CD14-positive monocyte (primary cell): Measurements from ENCODE around the gene SCPEP1. TPM values are rescaled to one million over a fixed set of nuclear protein-coding genes. Genes with fewer than 3 reads are reported as not detected.

Experiments used
- DNase-seq, 3 donors: peaks; one replicate each; pipeline ENCODE4 v3.0.0-alpha.2; 2011 to 2022
- H2AFZ ChIP-seq: 2 replicates; pipeline ENCODE4 v1.6.0; 2012; ENCODE audit warnings: mild to moderate bottlenecking, low read depth, low read length, inconsistent platforms; ENCODE audit not compliant: insufficient read depth, poor library complexity, severe bottlenecking
- H3K27ac ChIP-seq, 2 donors: 1 replicate in 1 of 2; 2 replicates in 1 of 2; pipeline ENCODE4 v1.5.1; 2012 to 2013; ENCODE audit warnings: low read length in 2 of 2, control low read depth in 1 of 2, inconsistent platforms in 1 of 2, low read depth in 1 of 2, mild to moderate bottlenecking in 1 of 2
- H3K27me3 ChIP-seq, 2 donors: one replicate each; pipeline versions ENCODE4 v1.6.0 to v1.6.1; 2011 to 2013; ENCODE audit warnings: low read length in 2 of 2; ENCODE audit not compliant: control insufficient read depth in 2 of 2, insufficient read depth in 2 of 2
- H3K36me3 ChIP-seq, 2 donors: replicated peaks in 1 of 2; 1 replicate in 1 of 2; 2 replicates in 1 of 2; pipeline versions ENCODE4 v1.5.1 to v1.6.1; 2012 to 2013; ENCODE audit warnings: low read length in 2 of 2, control low read depth in 1 of 2, inconsistent platforms in 1 of 2, mild to moderate bottlenecking in 1 of 2; ENCODE audit not compliant: insufficient read depth in 2 of 2, control insufficient read depth in 1 of 2
- H3K4me1 ChIP-seq, 2 donors: 1 replicate in 1 of 2; 2 replicates in 1 of 2; pipeline versions ENCODE4 v1.5.1 to v1.6.1; 2012 to 2013; ENCODE audit warnings: low read length in 2 of 2, control low read depth in 1 of 2, inconsistent platforms in 1 of 2, mild to moderate bottlenecking in 1 of 2, moderate library complexity in 1 of 2; ENCODE audit not compliant: insufficient read depth in 2 of 2, control insufficient read depth in 1 of 2
- H3K4me2 ChIP-seq: replicated peaks from 2 replicates; pipeline ENCODE3; 2012; ENCODE audit warnings: low read length, moderate library complexity, mild to moderate bottlenecking; ENCODE audit not compliant: poor library complexity, severe bottlenecking; ENCODE audit errors: extremely low read depth
- H3K4me3 ChIP-seq, 3 experiments: fragments of 200-600 bp in 1 of 3; sonication (generic) in 1 of 3; replicated peaks in 1 of 3; 1 replicate in 2 of 3; 2 replicates in 1 of 3; pipeline ENCODE4 v1.5.1; 2011 to 2013; ENCODE audit warnings: low read length in 3 of 3, mild to moderate bottlenecking in 3 of 3, control low read depth in 2 of 3, low read depth in 2 of 3, inconsistent platforms in 1 of 3, moderate library complexity in 1 of 3
- H3K79me2 ChIP-seq: 2 replicates; pipeline ENCODE4 v1.6.0; 2012; ENCODE audit warnings: mild to moderate bottlenecking, control low read depth, inconsistent platforms, low read length, moderate library complexity; ENCODE audit not compliant: insufficient read depth
- H3K9ac ChIP-seq: 2 replicates; pipeline ENCODE4 v1.6.0; 2017; ENCODE audit warnings: low read length, mild to moderate bottlenecking; ENCODE audit not compliant: insufficient read depth, poor library complexity, severe bottlenecking
- H3K9me3 ChIP-seq, 2 donors: replicated peaks in 1 of 2; 1 replicate in 1 of 2; 2 replicates in 1 of 2; pipeline versions ENCODE4 v1.5.1 to v1.6.1; 2012 to 2013; ENCODE audit warnings: low read length in 2 of 2, control low read depth in 1 of 2; ENCODE audit not compliant: control insufficient read depth in 1 of 2, insufficient read depth in 1 of 2
- H4K20me1 ChIP-seq: 2 replicates; pipeline ENCODE4 v1.6.0; 2012; ENCODE audit warnings: mild to moderate bottlenecking, low read length, control low read depth, moderate library complexity; ENCODE audit not compliant: insufficient read depth
- H3K27ac Mint-ChIP-seq, 7 donors: one replicate each; pipeline ENCODE4 v1.8.0; 2020; ENCODE audit warnings: mild to moderate bottlenecking in 7 of 7, mixed read lengths in 7 of 7, moderate library complexity in 6 of 7, inconsistent platforms in 2 of 7
- H3K27me3 Mint-ChIP-seq, 3 donors: one replicate each; pipeline ENCODE4 v1.8.0; 2021 to 2022; ENCODE audit warnings: low read depth in 3 of 3, mild to moderate bottlenecking in 3 of 3, mixed read lengths in 3 of 3, moderate library complexity in 3 of 3, inconsistent platforms in 1 of 3
- H3K36me3 Mint-ChIP-seq, 2 donors: one replicate each; pipeline ENCODE4 v1.8.0; 2020; ENCODE audit warnings: mixed read lengths in 2 of 2, inconsistent platforms in 1 of 2, mild to moderate bottlenecking in 1 of 2
- H3K4me1 Mint-ChIP-seq: one replicate; pipeline ENCODE4 v1.8.0; 2020; ENCODE audit warnings: mild to moderate bottlenecking, mixed read lengths
- H3K4me3 Mint-ChIP-seq, 2 donors: one replicate each; pipeline ENCODE4 v1.8.0; 2020; ENCODE audit warnings: mild to moderate bottlenecking in 2 of 2, mixed read lengths in 2 of 2, moderate library complexity in 1 of 2
- H3K9me3 Mint-ChIP-seq, 7 donors: one replicate each; pipeline ENCODE4 v1.8.0; 2020 to 2022; ENCODE audit warnings: mixed read lengths in 7 of 7, mild to moderate bottlenecking in 6 of 7, moderate library complexity in 6 of 7, inconsistent platforms in 2 of 7
- WGBS: methylation state at CpG from one replicate; pipeline ENCODE4 v1.1.5; 2013; ENCODE audit warnings: missing lambda C conversion rate; ENCODE audit not compliant: insufficient coverage; 5-methylcytosine and 5-hydroxymethylcytosine counted together
- intact Hi-C, 2 donors: fragments of 100-400 bp; cut with micrococcal nuclease; formaldehyde crosslinking; loops; one replicate each; pipeline versions ENCODE4 v1.15.0 to v1.15.1; 2023
- polyA plus RNA-seq, 3 donors: library from polyadenylated mRNA; depleted of rRNA in 1 of 3; unstranded in 2 of 3; stranded (reverse) in 1 of 3; fragments of 300-500 nt in 2 of 3; fragments of >200 nt in 1 of 3; fragmentation: Illumina TruSeq in 2 of 3; gene quantifications; 1 replicate in 2 of 3; 2 replicates in 1 of 3; pipeline ENCODE4 v1.2.3, GENCODE V29; 2012 to 2021
- TF ChIP-seq, protein P1 (sequence below): fragments of 200-600 bp; IDR thresholded peaks from one replicate; pipeline ENCODE4 v1.8.0; 2022; ENCODE audit warnings: antibody characterized with exemption, mild to moderate bottlenecking

SCPEP1 gene
- polyA plus RNA-seq, 3 donors: 373 to 451 (median 426) TPM

DNA sequence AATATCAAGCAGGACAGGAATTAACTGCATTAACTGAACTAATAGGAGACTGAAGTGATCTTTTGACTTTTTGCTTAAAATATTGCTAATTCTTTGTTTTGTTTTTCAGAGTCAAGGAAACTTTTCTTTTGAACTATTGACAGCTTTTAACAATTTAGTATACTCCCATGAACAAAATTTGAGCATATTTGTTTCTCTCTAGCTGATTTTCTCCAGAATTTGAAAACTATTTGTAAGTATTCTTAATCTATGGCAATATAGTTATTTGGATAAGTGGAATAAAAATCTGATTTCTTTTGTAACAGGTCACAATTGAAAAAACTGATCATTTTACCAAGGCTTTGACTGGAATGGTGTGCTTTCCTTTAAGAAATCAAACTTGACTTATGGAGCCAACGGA is 7.0 kb upstream of the SCPEP1 start:
- peaks cover 0 to 7% (median 0%) of the 10 kb centered on the region in 7 donors for H3K9me3 Mint-ChIP-seq
- Histone ChIP-seq H3K9me3 (peaks cover 0 to 3% of the 10 kb centered on the region in 2 donors), H2AFZ (no peak overlapping the region), H3K27ac (no peak overlapping the region), H4K20me1 (no peaks in the 10 kb centered on the region), H3K27me3 (no peaks in the 10 kb centered on the region), H3K4me2 (no peak overlapping the region), H3K4me1 (no peaks in the 10 kb centered on the region), H3K4me3 (no peak overlapping the region), H3K9ac (no peak overlapping the region), H3K36me3 (no peaks in the 10 kb centered on the region), H3K79me2 (no peaks in the 10 kb centered on the region)
- TF ChIP-seq, protein P1, sequence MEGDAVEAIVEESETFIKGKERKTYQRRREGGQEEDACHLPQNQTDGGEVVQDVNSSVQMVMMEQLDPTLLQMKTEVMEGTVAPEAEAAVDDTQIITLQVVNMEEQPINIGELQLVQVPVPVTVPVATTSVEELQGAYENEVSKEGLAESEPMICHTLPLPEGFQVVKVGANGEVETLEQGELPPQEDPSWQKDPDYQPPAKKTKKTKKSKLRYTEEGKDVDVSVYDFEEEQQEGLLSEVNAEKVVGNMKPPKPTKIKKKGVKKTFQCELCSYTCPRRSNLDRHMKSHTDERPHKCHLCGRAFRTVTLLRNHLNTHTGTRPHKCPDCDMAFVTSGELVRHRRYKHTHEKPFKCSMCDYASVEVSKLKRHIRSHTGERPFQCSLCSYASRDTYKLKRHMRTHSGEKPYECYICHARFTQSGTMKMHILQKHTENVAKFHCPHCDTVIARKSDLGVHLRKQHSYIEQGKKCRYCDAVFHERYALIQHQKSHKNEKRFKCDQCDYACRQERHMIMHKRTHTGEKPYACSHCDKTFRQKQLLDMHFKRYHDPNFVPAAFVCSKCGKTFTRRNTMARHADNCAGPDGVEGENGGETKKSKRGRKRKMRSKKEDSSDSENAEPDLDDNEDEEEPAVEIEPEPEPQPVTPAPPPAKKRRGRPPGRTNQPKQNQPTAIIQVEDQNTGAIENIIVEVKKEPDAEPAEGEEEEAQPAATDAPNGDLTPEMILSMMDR: no peak
- intact Hi-C loops: no loop called here
- no CpG with 5 or more reads among the region's 1 CpG for WGBS
- no peaks in the 10 kb centered on the region for H3K4me1 Mint-ChIP-seq
- no peak overlapping the region for H3K4me3 Mint-ChIP-seq
- no peaks in the 10 kb centered on the region for H3K36me3 Mint-ChIP-seq
- no peak for DNase-seq
- H3K27me3 Mint-ChIP-seq: peaks cover 0 to 2% (median 0%) of the 10 kb centered on the region in 3 donors
- H3K27ac Mint-ChIP-seq: no peak overlapping the region

DNA sequence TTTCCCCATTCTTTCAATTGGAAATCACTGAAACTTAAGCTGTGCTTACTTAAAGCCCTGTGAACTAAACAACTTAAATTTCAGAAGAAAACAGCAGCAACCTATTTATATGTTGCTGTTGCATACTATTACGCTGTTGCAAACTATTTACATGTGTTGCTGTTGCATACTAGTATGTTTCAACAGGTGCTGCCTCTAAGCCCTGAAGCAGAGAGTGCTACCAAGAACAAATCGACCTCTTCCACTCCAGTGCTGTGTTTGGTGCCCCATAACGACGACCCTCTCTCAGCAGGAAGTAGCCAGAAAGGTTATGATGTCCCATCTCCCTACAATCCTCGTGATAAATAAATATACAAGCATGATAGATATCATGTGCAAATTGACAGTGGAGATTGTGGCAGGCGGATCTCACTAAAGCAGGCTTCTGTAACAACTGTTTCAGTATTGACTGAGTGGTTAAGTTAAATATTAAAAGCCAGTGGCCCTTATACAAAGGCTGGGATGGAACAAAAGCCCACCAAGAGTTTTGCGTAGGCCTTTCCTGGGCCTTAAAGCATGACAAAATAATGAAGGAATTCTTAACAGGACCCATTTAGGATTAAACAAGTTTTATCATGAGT is 5.7 kb upstream of the SCPEP1 start:
- Histone ChIP-seq H3K9ac (no peak overlapping the region), H3K9me3 (peaks cover 0 to 3% of the 10 kb centered on the region in 2 donors), H3K4me3 (no peak overlapping the region), H3K36me3 (no peaks in the 10 kb centered on the region), H3K4me2 (no peak overlapping the region), H3K4me1 (peaks cover 2 to 6% of the 10 kb centered on the region in 2 donors), H3K27me3 (no peaks in the 10 kb centered on the region), H3K27ac (no peak overlapping the region), H3K79me2 (no peaks in the 10 kb centered on the region), H2AFZ (no peak overlapping the region), H4K20me1 (no peaks in the 10 kb centered on the region)
- intact Hi-C loops: no loop called here
- H3K4me1 Mint-ChIP-seq: peaks cover 5% of the 10 kb centered on the region
- DNase-seq: no peak
- H3K9me3 Mint-ChIP-seq: peaks cover 0 to 7% (median 0%) of the 10 kb centered on the region in 7 donors
- TF ChIP-seq, protein P1: no peak
- no peak overlapping the region for H3K4me3 Mint-ChIP-seq
- H3K36me3 Mint-ChIP-seq: no peaks in the 10 kb centered on the region
- no peak overlapping the region for H3K27ac Mint-ChIP-seq
- WGBS: 90% methylated on average over 2 of the region's 7 CpGs
- H3K27me3 Mint-ChIP-seq: no peaks in the 10 kb centered on the region
